Spleen (tissue), 11 donors: ENCODE results near the gene OTUB1. TPM values are rescaled to one million over a fixed set of nuclear protein-coding genes. Genes with fewer than 3 reads are reported as not detected.

ENCODE experiments used
- DNase-seq: peaks from one replicate; pipeline ENCODE4 v3.0.0-alpha.2; 2020
- H3K27ac ChIP-seq, 8 donors: fragments of 200-600 bp; sonication (generic) in 7 of 8; 1 replicate in 4 of 8; 2 replicates in 4 of 8; pipeline versions ENCODE4 v1.5.0 to v1.8.0; 2016 to 2021; ENCODE audit warnings: inconsistent platforms in 4 of 8, mild to moderate bottlenecking in 4 of 8, moderate library complexity in 1 of 8
- H3K27me3 ChIP-seq, 7 donors: fragments of 200-600 bp; sonication (generic) in 6 of 7; replicated peaks in 1 of 7; 1 replicate in 4 of 7; 2 replicates in 3 of 7; pipeline versions ENCODE4 v1.5.0 to v1.8.0; 2016 to 2021; ENCODE audit warnings: inconsistent platforms in 3 of 7, mild to moderate bottlenecking in 1 of 7
- H3K36me3 ChIP-seq, 6 donors: fragments of 200-600 bp; sonication (generic) in 5 of 6; 1 replicate in 4 of 6; 2 replicates in 2 of 6; pipeline versions ENCODE4 v1.5.0 to v1.8.0; 2016 to 2021; ENCODE audit warnings: inconsistent platforms in 2 of 6
- H3K4me1 ChIP-seq, 6 donors: fragments of 200-600 bp; sonication (generic) in 5 of 6; 1 replicate in 3 of 6; 2 replicates in 3 of 6; pipeline versions ENCODE4 v1.5.0 to v1.8.0; 2016 to 2021; ENCODE audit warnings: inconsistent platforms in 3 of 6
- H3K4me3 ChIP-seq, 8 donors: fragments of 200-600 bp; sonication (generic) in 7 of 8; 1 replicate in 4 of 8; 2 replicates in 4 of 8; pipeline versions ENCODE4 v1.5.0 to v1.8.0; 2016 to 2021; ENCODE audit warnings: inconsistent platforms in 4 of 8, mild to moderate bottlenecking in 4 of 8, moderate library complexity in 2 of 8
- H3K9me3 ChIP-seq, 8 donors: fragments of 200-600 bp; sonication (generic) in 7 of 8; 1 replicate in 4 of 8; 2 replicates in 4 of 8; pipeline versions ENCODE4 v1.5.0 to v1.8.0; 2016 to 2021; ENCODE audit warnings: inconsistent platforms in 4 of 8
- POLR2A ChIP-seq, 3 donors: fragments of 450-650 bp; IDR thresholded peaks; one replicate each; pipeline ENCODE4 v1.5.1; 2017; ENCODE audit warnings: antibody characterized with exemption in 3 of 3, mild to moderate bottlenecking in 1 of 3
- POLR2AphosphoS5 ChIP-seq, 3 donors: sonication (generic); formaldehyde crosslinking; IDR thresholded peaks; one replicate each; pipeline ENCODE4 v1.5.1; 2017; ENCODE audit warnings: antibody characterized with exemption in 3 of 3
- WGBS, 5 donors: extraction: QIAGEN DNeasy Blood & Tissue Kit in 3 of 5; methylation state at CpG; one replicate each; pipeline versions ENCODE4 v1.1.5 to v1.1.7; 2013 to 2018; 5-methylcytosine and 5-hydroxymethylcytosine counted together
- intact Hi-C: fragments of 100-400 bp; cut with DNase I; formaldehyde crosslinking; loops from one replicate; pipeline ENCODE4 v1.15.0; 2023; ENCODE audit warnings: low total_unique reads
- polyA plus RNA-seq, 3 donors: library from polyadenylated mRNA; stranded (reverse); fragments of 200-250 nt; gene quantifications; one replicate each; pipeline ENCODE4 v1.2.1, GENCODE V29; 2013
- total RNA-seq, 7 donors: library from RNA; depleted of rRNA in 3 of 7; stranded (reverse); fragments of >200 nt in 3 of 7; fragmentation: NEBNext Ultra II Directional in 4 of 7; extraction: Animal tissue kit (Norgen Biotek cat#: 25700) in 4 of 7; gene quantifications; one replicate each; pipeline versions ENCODE4 v1.1.0 to v1.2.1, GENCODE V29; 2016 to 2021
- TF ChIP-seq, protein P1 (sequence below), 11 experiments: fragments of 200-600 bp in 7 of 11; fragments of 450-650 bp in 4 of 11; sonication (generic) in 4 of 11; IDR thresholded peaks in 8 of 11; conservative IDR thresholded peaks in 3 of 11; 1 replicate in 7 of 11; 2 replicates in 4 of 11; pipeline versions ENCODE4 v1.4.0 to v1.8.0; 2016 to 2021; ENCODE audit warnings: antibody characterized with exemption in 11 of 11, inconsistent platforms in 4 of 11, mild to moderate bottlenecking in 1 of 11
- donor health status: healthy with polysubstance abuse.
- donor health status: DM: no; HTN: no; CAD: no; lungs with moderate emphysema.
- donor health status: DM: no; HTN: no; CAD: no.
- donor health status: Bipolar disorder and iron deficiency.
- donor health status: healthy.
- donor health status: DM: no; HTN: no; CAD: no.
- donor health status: DM: yes; HTN: yes; CAD: no.

OTUB1 gene
- total and polyA plus RNA-seq, 10 donors: 56.1 to 89.7 (median 63.5) TPM

DNA sequence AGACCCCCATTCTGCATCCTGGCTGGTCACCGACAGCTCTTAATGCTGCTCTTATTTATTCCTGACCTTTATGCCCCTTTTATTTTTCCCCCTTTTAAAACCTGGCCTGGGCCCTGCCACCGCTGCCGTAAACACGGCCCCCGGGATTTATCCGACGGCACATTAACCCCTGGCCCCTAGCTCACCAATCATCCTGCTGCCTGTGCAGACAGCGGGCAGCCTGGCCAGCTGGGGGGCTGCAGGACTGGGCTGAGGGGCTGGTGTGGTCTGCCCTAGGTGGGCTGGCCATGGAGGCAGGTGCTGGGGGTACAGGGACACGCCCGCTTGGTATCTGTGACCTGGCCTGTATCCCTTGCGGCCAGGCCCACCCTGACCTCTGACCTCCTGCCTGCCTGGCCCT is 28.1 kb downstream of the OTUB1 start:
- 91 to 96% (median 93%) methylated on average over 8 to 11 of the region's 11 CpGs for WGBS, 5 donors
- Histone ChIP-seq H3K4me1 (peaks cover 0 to under 1% (median 0%) of the 10 kb centered on the region in 6 donors), H3K36me3 (no peaks in the 10 kb centered on the region), H3K9me3 (no peaks in the 10 kb centered on the region), H3K27me3 (peaks cover 0 to 3% (median 0%) of the 10 kb centered on the region in 7 donors), H3K27ac (no peak overlapping the region), H3K4me3 (no peak overlapping the region)
- intact Hi-C loops: no loop called here
- DNase-seq: no peak
- no peak for TF ChIP-seq POLR2AphosphoS5 (IDR thresholded peaks at IDR 0.05)
- no peak for TF ChIP-seq POLR2A (IDR thresholded peaks at IDR 0.05)
- TF ChIP-seq, protein P1, sequence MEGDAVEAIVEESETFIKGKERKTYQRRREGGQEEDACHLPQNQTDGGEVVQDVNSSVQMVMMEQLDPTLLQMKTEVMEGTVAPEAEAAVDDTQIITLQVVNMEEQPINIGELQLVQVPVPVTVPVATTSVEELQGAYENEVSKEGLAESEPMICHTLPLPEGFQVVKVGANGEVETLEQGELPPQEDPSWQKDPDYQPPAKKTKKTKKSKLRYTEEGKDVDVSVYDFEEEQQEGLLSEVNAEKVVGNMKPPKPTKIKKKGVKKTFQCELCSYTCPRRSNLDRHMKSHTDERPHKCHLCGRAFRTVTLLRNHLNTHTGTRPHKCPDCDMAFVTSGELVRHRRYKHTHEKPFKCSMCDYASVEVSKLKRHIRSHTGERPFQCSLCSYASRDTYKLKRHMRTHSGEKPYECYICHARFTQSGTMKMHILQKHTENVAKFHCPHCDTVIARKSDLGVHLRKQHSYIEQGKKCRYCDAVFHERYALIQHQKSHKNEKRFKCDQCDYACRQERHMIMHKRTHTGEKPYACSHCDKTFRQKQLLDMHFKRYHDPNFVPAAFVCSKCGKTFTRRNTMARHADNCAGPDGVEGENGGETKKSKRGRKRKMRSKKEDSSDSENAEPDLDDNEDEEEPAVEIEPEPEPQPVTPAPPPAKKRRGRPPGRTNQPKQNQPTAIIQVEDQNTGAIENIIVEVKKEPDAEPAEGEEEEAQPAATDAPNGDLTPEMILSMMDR (IDR thresholded peaks at IDR 0.05 in 8 of 11, conservative IDR thresholded peaks at IDR 0.05 in 3 of 11): no peak

DNA sequence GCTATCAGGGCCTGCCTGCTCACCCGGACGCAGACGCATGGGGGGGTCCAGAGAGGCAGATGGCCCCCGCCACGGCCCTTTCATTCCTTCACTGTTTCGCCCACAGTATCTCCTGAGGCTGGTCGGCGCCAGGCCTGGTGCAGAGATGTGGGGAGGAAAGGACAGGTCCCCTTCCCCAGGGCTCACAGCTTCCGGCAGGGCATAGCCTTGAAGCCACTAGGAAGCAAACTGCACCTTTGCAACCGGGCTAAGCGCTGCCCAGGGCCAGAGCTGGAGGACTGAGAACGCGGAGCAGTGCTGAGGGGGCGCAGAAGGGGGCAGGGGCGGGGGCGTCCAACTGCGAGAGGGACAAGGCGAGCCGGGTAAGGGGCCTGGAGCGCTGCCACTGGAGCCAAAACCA is 29.3 kb downstream of the OTUB1 start:
- Histone ChIP-seq H3K27ac (no peak overlapping the region), H3K27me3 (no peaks in the 10 kb centered on the region), H3K4me1 (no peaks in the 10 kb centered on the region), H3K36me3 (no peaks in the 10 kb centered on the region), H3K9me3 (no peaks in the 10 kb centered on the region), H3K4me3 (no peak overlapping the region)
- TF ChIP-seq POLR2A (IDR thresholded peaks at IDR 0.05): no peak
- TF ChIP-seq POLR2AphosphoS5 (IDR thresholded peaks at IDR 0.05): no peak
- TF ChIP-seq, protein P1 (IDR thresholded peaks at IDR 0.05 in 8 of 11, conservative IDR thresholded peaks at IDR 0.05 in 3 of 11): no peak
- intact Hi-C loops: no loop called here
- WGBS, 5 donors: 83 to 89% (median 85%) methylated on average over 18 to 20 of the region's 20 CpGs
- DNase-seq: no peak

DNA sequence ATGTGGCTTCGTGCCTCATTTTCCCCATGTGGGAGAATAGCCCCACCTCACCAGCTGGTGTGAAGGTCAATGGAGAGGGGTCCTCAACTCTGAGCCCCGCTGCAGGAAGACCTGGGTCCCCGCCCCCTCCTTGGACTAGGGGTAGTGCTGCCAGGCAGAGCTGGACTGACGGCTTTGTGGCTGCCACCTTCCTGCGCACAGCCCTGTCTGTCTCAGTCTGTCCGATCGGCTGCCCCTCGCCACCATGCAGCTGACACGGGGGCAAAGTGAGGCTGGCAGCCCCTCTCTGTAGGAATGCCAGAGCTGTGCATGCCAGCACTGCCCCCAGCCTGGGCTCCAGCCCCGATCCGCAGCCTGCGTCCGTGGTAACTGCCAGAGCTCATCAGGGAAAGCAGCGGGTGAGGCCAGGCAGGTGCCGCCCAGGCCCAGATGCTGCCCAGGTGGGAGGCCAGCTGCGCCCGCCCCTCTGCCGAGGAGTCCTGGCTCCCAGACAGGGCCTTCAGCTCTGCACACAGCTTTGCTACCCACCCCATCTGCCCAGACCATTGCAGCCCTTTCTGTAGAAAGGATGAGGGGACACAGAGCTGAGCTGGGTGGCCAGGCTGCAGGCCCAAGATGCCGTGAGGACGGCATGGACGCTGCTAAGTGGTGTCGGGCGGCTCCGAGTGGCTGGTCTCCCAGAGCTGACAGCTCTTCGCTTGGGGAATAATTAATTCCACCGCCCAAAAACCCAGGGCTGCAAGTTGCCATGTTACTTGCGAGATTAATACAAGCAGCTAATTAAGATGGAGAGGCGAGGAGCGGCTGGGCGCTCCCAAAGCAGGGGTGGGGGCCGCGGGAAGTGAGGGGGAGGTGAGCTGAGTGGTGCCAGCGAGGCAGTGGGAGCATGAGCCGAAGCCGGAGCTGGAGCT is 30.0 kb downstream of the OTUB1 start:
- H3K36me3 ChIP-seq: no peaks in the 10 kb centered on the region
- H3K9me3 ChIP-seq: no peaks in the 10 kb centered on the region
- peak; percentile 62 for DNase-seq
- TF ChIP-seq, protein P1 (IDR thresholded peaks at IDR 0.05 in 8 of 11, conservative IDR thresholded peaks at IDR 0.05 in 3 of 11): no peak
- no peak for TF ChIP-seq POLR2AphosphoS5 (IDR thresholded peaks at IDR 0.05)
- TF ChIP-seq POLR2A (IDR thresholded peaks at IDR 0.05): no peak
- H3K4me1 ChIP-seq: no peaks in the 10 kb centered on the region
- no peaks in the 10 kb centered on the region for H3K27me3 ChIP-seq
- WGBS, 5 donors: 88 to 93% (median 91%) methylated on average over 31 to 35 of the region's 35 CpGs
- H3K27ac ChIP-seq: no peak overlapping the region
- intact Hi-C loops: no loop called here
- no peak overlapping the region for H3K4me3 ChIP-seq

DNA sequence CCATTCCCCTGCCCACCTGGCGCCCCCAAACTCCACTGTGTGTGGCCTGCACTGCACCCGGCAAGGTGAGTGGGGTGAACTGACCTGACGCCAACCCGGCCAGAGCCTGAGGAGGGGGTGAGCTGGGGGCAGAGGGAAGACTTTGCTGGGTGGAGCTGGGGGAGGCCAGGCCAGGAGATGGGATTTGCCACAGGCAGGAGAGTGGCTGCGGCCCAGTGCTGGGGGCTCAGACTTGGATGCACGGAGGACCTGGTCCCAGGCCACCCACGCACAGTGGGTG is 31.6 kb downstream of the OTUB1 start:
- intact Hi-C loops: no loop called here
- Histone ChIP-seq H3K4me3 (no peak overlapping the region), H3K27ac (no peak overlapping the region), H3K9me3 (no peaks in the 10 kb centered on the region), H3K4me1 (no peaks in the 10 kb centered on the region), H3K27me3 (no peaks in the 10 kb centered on the region), H3K36me3 (no peaks in the 10 kb centered on the region)
- TF ChIP-seq, protein P1 (IDR thresholded peaks at IDR 0.05 in 8 of 11, conservative IDR thresholded peaks at IDR 0.05 in 3 of 11): no peak
- TF ChIP-seq POLR2AphosphoS5 (IDR thresholded peaks at IDR 0.05) (no peak), POLR2A (IDR thresholded peaks at IDR 0.05) (no peak)
- DNase-seq: no peak
- 92 to 97% (median 95%) methylated on average over 5 to 7 of the region's 7 CpGs for WGBS, 5 donors
